BJ (cell line): Measurements from ENCODE around the gene HNRNPU. TPM values are rescaled to one million over a fixed set of nuclear protein-coding genes. Genes with fewer than 3 reads are reported as not detected.
"Not testable (repeated sequence)": the region's sequence is repeated elsewhere in the genome, so short reads cannot be mapped to it uniquely, and the experiment has no call there.

ENCODE experiments used
- CTCF ChIA-PET: fragments of 350-600 bp; formaldehyde crosslinking; extraction: SDS; loops from one replicate; lab custom pipeline; 2021; ENCODE audit warnings: antibody characterized with exemption, inconsistent platforms; lab: Yijun Ruan, JAX
- POLR2A ChIA-PET: fragments of 300-600 bp; sonication (Branson Sonifier 250); formaldehyde crosslinking; extraction: SDS; loops from one replicate; lab custom pipeline; 2021; ENCODE audit warnings: antibody characterized with exemption; lab: Charles Lee
- DNase-seq: peaks from one replicate; pipeline ENCODE4 v3.0.0-alpha.2; 2011; ENCODE audit warnings: low read depth
- H3K27me3 ChIP-seq: 2 replicates; pipeline ENCODE4 v1.6.0; 2011; ENCODE audit warnings: low read length; ENCODE audit not compliant: control insufficient read depth, insufficient read depth
- H3K36me3 ChIP-seq: 2 replicates; pipeline ENCODE4 v1.5.1; 2011; ENCODE audit warnings: low read length; ENCODE audit not compliant: control insufficient read depth, insufficient read depth
- H3K4me3 ChIP-seq: 2 replicates; pipeline ENCODE4 v1.5.1; 2011; ENCODE audit warnings: low read depth, mild to moderate bottlenecking, control low read depth, low read length
- polyA plus RNA-seq: library from polyadenylated mRNA; depleted of rRNA; stranded (reverse); fragments of >200 nt; gene quantifications from 2 replicates; pipeline ENCODE4 v1.2.3, GENCODE V29; 2011
- TF ChIP-seq, protein P1 (sequence below): IDR thresholded peaks from 2 replicates; pipeline ENCODE4 v1.5.1; 2011; ENCODE audit warnings: low read depth, mild to moderate bottlenecking, control low read depth, inconsistent platforms, low read length, moderate library complexity; ENCODE audit not compliant: insufficient read depth

HNRNPU gene
- polyA plus RNA-seq, 1 experiment: 72.8 TPM

DNA sequence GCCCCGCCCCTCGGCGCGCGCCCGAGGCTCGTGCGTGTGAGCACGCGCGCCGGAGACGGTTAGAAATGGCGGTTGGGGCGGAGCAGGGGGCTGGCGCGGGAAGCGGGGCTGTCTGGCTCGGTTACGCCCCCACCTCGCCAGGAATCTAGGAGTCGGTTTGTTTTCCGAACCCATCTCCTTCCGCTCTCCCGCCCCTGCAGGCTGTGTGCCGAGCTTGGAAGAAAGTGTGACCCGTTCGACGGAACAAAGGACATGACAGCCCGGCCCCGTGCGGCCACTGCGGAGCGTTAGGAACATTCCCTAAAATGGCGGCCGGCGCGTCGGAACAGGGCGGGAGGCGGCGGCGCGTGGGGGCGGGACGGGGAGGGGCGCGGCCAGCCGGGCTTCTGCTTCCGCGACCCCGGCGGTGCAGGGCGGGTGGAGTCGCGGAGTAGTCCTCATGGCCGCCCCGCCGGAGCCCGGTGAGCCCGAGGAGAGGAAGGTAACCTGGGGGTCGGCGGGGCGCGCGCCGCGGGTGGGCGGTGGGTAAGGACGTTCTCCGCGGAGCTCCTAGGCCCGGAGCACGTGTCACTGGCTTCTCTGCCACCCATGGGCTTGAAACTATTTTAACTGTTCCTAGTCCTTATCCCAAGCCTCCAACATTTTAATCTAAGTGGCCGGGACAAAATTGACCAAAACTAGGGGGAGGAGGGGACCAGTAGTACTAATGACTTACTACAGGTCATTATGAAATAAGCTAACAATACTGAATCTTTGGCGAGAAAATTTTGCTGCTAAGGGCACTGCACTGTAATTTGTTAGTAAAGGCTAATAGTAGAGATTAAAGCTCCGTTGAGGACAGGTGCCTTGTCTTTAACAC, 28.8 kb downstream of the HNRNPU start, which contains the start of gene COX20:
COX20 (plus strand) TSS at position 383 of the 859 bp plus-strand sequence; CDS start at position 440, 57 bp downstream.
- CTCF ChIA-PET: interaction anchor here (1.2 to 1.6 kb wide), 4 partner anchors 182 to 232 kb away, joined by 3 to 5 read pairs (median 4); no protein-coding TSS in a partner anchor
- peak; percentile 38 for DNase-seq
- 0 out of 2 replicates have a peak, but pooled peaks cover 1% of the 10 kb centered on the region for H3K36me3 ChIP-seq
- POLR2A ChIA-PET: interaction anchor here (0.5 kb wide), 2 partner anchors 135 to 212 kb away, joined by 6 to 12 read pairs; no protein-coding TSS in a partner anchor
- TF ChIP-seq, protein P1, sequence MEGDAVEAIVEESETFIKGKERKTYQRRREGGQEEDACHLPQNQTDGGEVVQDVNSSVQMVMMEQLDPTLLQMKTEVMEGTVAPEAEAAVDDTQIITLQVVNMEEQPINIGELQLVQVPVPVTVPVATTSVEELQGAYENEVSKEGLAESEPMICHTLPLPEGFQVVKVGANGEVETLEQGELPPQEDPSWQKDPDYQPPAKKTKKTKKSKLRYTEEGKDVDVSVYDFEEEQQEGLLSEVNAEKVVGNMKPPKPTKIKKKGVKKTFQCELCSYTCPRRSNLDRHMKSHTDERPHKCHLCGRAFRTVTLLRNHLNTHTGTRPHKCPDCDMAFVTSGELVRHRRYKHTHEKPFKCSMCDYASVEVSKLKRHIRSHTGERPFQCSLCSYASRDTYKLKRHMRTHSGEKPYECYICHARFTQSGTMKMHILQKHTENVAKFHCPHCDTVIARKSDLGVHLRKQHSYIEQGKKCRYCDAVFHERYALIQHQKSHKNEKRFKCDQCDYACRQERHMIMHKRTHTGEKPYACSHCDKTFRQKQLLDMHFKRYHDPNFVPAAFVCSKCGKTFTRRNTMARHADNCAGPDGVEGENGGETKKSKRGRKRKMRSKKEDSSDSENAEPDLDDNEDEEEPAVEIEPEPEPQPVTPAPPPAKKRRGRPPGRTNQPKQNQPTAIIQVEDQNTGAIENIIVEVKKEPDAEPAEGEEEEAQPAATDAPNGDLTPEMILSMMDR: no peak
- peak within 1 kb of the TSS; percentile 81 for H3K4me3 ChIP-seq
- no peaks in the 10 kb centered on the region for H3K27me3 ChIP-seq

DNA sequence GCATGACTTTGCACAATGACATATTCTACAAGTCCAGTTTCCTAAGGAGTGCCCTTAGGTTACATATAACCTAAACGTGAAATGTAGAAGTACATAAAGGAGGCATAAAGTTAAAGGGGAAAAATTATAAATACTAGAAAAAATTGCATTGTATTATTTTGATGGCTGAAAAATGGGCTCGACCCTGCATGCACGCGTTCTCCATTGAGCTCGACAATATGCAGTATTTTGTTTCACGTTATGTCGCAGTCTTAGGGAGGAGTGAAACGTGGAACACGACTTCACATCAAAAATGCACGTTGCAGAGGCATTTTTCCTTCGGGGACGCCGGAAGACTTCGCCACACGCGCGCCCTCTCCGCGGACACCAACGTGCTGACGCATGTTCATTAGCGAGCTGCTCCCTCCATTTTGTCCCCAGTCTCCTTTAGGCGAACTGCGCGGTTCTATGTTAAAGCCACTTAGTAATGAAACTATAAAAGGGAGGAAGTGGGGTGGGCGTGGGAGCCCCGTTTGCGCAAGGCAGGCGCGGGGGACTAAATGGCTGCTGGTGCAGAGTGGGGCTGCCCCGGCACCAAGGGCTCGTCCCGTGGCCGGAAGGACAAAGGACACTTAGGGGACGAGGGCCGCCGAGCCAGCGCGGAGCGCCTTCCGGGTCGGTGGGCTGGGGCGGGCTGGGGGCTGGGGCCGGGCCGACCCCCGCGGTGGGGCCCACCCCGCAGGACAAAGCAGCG, 29.6 kb downstream of the HNRNPU start:
- DNase-seq: peak; percentile 72
- CTCF ChIA-PET: interaction anchor here (0.6 to 1.6 kb wide), 2 partner anchors 35 to 208 kb away, joined by 5 read pairs; no protein-coding TSS in a partner anchor
- POLR2A ChIA-PET: interaction anchor here (0.5 to 0.6 kb wide), 2 partner anchors 136 to 1297 kb away, joined by 4 to 12 read pairs; no protein-coding TSS in a partner anchor
- H3K27me3 ChIP-seq: no peaks in the 10 kb centered on the region
- H3K4me3 ChIP-seq: peak overlapping the region; percentile 81
- TF ChIP-seq, protein P1: no peak
- H3K36me3 ChIP-seq: 0 out of 2 replicates have a peak, but pooled peaks cover 1% of the 10 kb centered on the region

DNA sequence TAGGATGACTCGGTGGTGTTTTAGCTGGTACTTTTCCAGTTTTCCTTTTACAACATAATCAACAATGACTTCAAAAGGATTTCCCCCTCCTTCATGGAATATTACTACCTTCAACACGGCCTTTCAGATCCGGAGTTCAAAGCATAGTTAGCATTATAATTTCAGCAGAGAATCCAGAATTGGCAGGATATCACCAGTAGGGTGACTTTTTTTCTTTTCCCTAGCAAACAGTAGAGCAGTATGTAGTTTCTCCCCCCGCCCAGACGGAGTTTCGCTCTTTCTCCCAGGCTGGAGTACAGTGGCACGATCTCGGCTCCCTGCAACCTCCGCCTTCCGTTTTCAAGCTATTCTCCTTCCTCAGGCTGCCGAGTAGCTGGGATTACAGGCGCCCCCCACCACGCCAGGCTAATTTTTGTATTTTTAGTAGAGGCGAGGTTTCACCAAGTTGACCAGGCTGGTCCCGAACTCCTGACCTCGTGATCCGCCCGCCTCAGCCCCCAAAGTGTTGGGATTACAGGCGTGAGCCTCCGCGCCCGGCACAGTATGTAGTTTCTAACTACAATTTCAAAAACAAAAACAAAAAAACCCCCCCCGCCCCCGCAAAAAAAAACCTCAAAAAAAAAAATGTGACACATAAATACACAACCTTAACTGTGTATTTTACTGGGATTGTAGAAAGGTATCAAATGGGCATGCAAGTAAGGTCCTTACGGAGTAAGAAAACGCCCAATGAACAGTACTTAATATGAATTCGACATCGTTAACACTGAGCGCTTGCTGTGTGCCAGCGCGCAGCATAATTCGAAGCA, 30.4 kb downstream of the HNRNPU start:
- ChIA-PET POLR2A (interaction anchor here (0.6 kb wide), 1 partner anchor 1296 kb away, joined by 4 read pairs; no protein-coding TSS in a partner anchor), CTCF (interaction anchor here (1.1 to 1.6 kb wide), 3 partner anchors 15 to 209 kb away, joined by 3 to 5 read pairs (median 4); no protein-coding TSS in a partner anchor)
- peak; percentile 21 for DNase-seq
- Histone ChIP-seq H3K36me3 (no peaks in the 10 kb centered on the region), H3K27me3 (no peaks in the 10 kb centered on the region), H3K4me3 (peak overlapping the region; percentile 81)
- TF ChIP-seq, protein P1: peak; percentile 31

DNA sequence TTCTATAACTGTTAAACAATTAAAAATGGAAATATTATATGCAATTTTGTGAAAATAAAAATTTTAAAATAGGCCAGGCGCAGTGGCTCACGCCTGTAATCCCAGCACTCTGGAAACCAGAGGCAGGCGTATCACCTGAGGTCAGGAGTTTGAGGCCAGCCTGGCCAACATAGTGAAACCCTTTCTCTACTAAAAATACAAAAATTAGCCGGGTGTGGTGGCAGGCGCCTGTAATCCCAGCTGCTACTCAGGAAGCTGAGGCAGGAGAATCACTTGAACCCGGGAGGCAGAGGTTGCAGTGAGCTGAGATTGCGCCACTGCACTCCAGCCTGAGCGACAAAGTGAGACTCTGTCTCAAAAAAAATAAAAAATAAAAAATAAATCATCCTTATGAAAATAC, 31.1 kb downstream of the HNRNPU start:
- DNase-seq, H3K36me3 ChIP-seq, H3K27me3 ChIP-seq, POLR2A ChIA-PET: not testable (repeated sequence)
- H3K4me3 ChIP-seq: peak overlapping the region; percentile 81
- CTCF ChIA-PET: interaction anchor here (1.1 kb wide), 2 partner anchors 14 to 61 kb away, joined by 3 to 4 read pairs; no protein-coding TSS in a partner anchor

DNA sequence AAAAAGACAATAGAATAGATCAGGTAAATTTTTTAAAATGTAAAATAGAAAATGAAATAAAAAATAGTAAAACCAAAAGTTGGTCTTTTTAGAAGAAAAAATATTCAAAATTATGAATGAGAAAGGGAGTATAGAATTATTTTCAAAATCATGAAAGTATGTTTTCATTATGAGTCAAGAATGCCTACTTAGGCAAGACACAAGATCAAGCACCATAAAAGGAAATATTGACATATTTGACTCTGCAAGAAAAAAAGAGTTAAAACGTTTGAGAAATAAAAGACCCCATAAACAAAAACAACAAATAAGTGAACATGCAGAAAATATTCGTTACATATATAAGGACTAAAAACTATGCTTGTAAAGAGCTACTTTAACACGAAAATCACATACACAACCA, 33.7 kb downstream of the HNRNPU start:
- Histone ChIP-seq H3K4me3 (no peak overlapping the region), H3K27me3 (no peaks in the 10 kb centered on the region), H3K36me3 (no peaks in the 10 kb centered on the region)
- ChIA-PET CTCF (interaction anchor here (1.1 to 1.3 kb wide), 2 partner anchors 96 to 227 kb away, joined by 3 read pairs; no protein-coding TSS in a partner anchor), POLR2A (no interaction called here)
- DNase-seq: no peak
- TF ChIP-seq, protein P1: no peak
